Loucy (cell line): ENCODE measurements around the gene SAMD8.

ENCODE experiments used
- H2AFZ ChIP-seq: fragments of 200-600 bp; sonication (generic); 2 replicates; pipeline ENCODE4 v1.6.0; 2016; ENCODE audit warnings: antibody characterized with exemption, mild to moderate bottlenecking, low read length, moderate library complexity
- H3F3A ChIP-seq: fragments of 200-600 bp; 2 replicates; pipeline ENCODE4 v1.6.0; 2016; ENCODE audit warnings: antibody characterized with exemption, low read depth, mild to moderate bottlenecking
- H3K27me3 ChIP-seq: fragments of 200-600 bp; sonication (generic); 2 replicates; pipeline ENCODE4 v1.6.1; 2014; ENCODE audit warnings: low read length, mild to moderate bottlenecking; ENCODE audit not compliant: insufficient read depth, poor library complexity, severe bottlenecking
- H3K36me3 ChIP-seq: fragments of 200-600 bp; sonication (generic); 2 replicates; pipeline ENCODE4 v1.6.1; 2016; ENCODE audit warnings: low read length; ENCODE audit not compliant: insufficient read depth
- H3K4me1 ChIP-seq: fragments of 200-600 bp; sonication (generic); 2 replicates; pipeline ENCODE4 v1.5.1; 2014; ENCODE audit warnings: low read length, mild to moderate bottlenecking; ENCODE audit not compliant: insufficient read depth, poor library complexity, severe bottlenecking
- H3K4me2 ChIP-seq: fragments of 200-600 bp; sonication (generic); 2 replicates; pipeline ENCODE4 v1.6.0; 2014; ENCODE audit warnings: antibody characterized with exemption, low read length, low read depth, mild to moderate bottlenecking; ENCODE audit not compliant: poor library complexity, severe bottlenecking
- H3K4me3 ChIP-seq: fragments of 200-600 bp; sonication (generic); 2 replicates; pipeline ENCODE4 v1.5.1; 2014; ENCODE audit warnings: low read length, mild to moderate bottlenecking, mixed read lengths; ENCODE audit not compliant: poor library complexity, severe bottlenecking
- H3K79me2 ChIP-seq: fragments of 200-600 bp; sonication (generic); 2 replicates; pipeline ENCODE4 v1.6.1; 2014; ENCODE audit warnings: low read length; ENCODE audit not compliant: insufficient read depth
- H3K9ac ChIP-seq: fragments of 200-600 bp; sonication (generic); 2 replicates; pipeline ENCODE4 v1.6.0; 2014; ENCODE audit warnings: mild to moderate bottlenecking, low read depth, low read length, moderate library complexity; ENCODE audit not compliant: poor library complexity, severe bottlenecking
- H3K9me2 ChIP-seq: fragments of 200-600 bp; sonication (generic); replicated peaks from 2 replicates; pipeline ENCODE4 v1.6.1; 2016; ENCODE audit warnings: low read depth, low read length, mixed read lengths
- H3K9me3 ChIP-seq: fragments of 200-600 bp; sonication (generic); 2 replicates; pipeline ENCODE4 v1.6.1; 2014; ENCODE audit warnings: mild to moderate bottlenecking, antibody characterized with exemption, low read length, low read depth; ENCODE audit not compliant: insufficient read depth
- H4K20me1 ChIP-seq: fragments of 200-600 bp; sonication (generic); 2 replicates; pipeline ENCODE4 v1.6.0; 2014; ENCODE audit warnings: antibody characterized with exemption, low read length, mild to moderate bottlenecking; ENCODE audit not compliant: insufficient read depth, poor library complexity, severe bottlenecking
- CTCF ChIP-seq: fragments of 200-600 bp; sonication (generic); conservative IDR thresholded peaks from 2 replicates; pipeline ENCODE4 v1.5.1; 2014; ENCODE audit warnings: mild to moderate bottlenecking, antibody characterized with exemption, low read length
- EZH2phosphoT487 ChIP-seq: fragments of 200-600 bp; IDR thresholded peaks from 2 replicates; pipeline ENCODE4 v1.6.1; 2018; ENCODE audit warnings: antibody characterized with exemption, mild to moderate bottlenecking, moderate library complexity, borderline replicate concordance

The SAMD8 gene

GRCh38 chr10:75111365-75111906 lies at the start of gene SAMD8:
Gene SAMD8, plus strand, starts transcription at chr10:75111656. Its CDS starts 38,873 bp downstream, at chr10:75150529.
- peak within 1 kb of the TSS; percentile 94 for H2AFZ ChIP-seq
- H3F3A ChIP-seq, result peaks cover 12% of the 10 kb centered on the region; the same call in 1 of the 2 replicates
- peak within 1 kb of the TSS; percentile 86 for H3K9ac ChIP-seq
- H3K27me3 ChIP-seq, result no peaks in the 10 kb centered on the region
- H3K79me2 ChIP-seq, result peaks cover 44% of the 10 kb centered on the region
- H3K4me3 ChIP-seq, result peak within 1 kb of the TSS; percentile 91
- peak within 1 kb of the TSS; percentile 79 for H3K4me2 ChIP-seq
- H3K4me1 ChIP-seq, result peaks cover 39% of the 10 kb centered on the region
- H3K9me3 ChIP-seq, result no peaks in the 10 kb centered on the region
- H3K36me3 ChIP-seq, result no peaks in the 10 kb centered on the region
- H4K20me1 ChIP-seq, result peaks cover 24% of the 10 kb centered on the region
- TF ChIP-seq EZH2phosphoT487, result no peak
- TF ChIP-seq CTCF, result no peak
- H3K9me2 ChIP-seq, result no peaks in the 10 kb centered on the region

GRCh38 chr10:75061709-75062505 lies 49.5 kb upstream of the SAMD8 start:
- Histone ChIP-seq H3K4me3 (no peak overlapping the region), H3K4me1 (peaks cover 5% of the 10 kb centered on the region), H3K4me2 (no peak overlapping the region), H3K79me2 (no peaks in the 10 kb centered on the region), H3K9ac (no peak overlapping the region), H3K9me3 (no peaks in the 10 kb centered on the region), H3K36me3 (no peaks in the 10 kb centered on the region), H3K9me2 (no peaks in the 10 kb centered on the region), H4K20me1 (no peaks in the 10 kb centered on the region), H2AFZ (peak overlapping the region; percentile 50; the same call in 1 of the 2 replicates), H3K27me3 (no peaks in the 10 kb centered on the region), H3F3A (peaks cover 4% of the 10 kb centered on the region; the same call in 1 of the 2 replicates)
- TF ChIP-seq EZH2phosphoT487, result no peak
- no peak for TF ChIP-seq CTCF

GRCh38 chr10:75062506-75063299 lies 48.8 kb upstream of the SAMD8 start:
- peaks cover 5% of the 10 kb centered on the region for H3K4me1 ChIP-seq
- H3F3A ChIP-seq, result peaks cover 4% of the 10 kb centered on the region; the same call in 1 of the 2 replicates
- H3K36me3 ChIP-seq, result no peaks in the 10 kb centered on the region
- H3K9me3 ChIP-seq, result no peaks in the 10 kb centered on the region
- no peak overlapping the region for H3K4me2 ChIP-seq
- H3K27me3 ChIP-seq, result no peaks in the 10 kb centered on the region
- no peaks in the 10 kb centered on the region for H4K20me1 ChIP-seq
- no peaks in the 10 kb centered on the region for H3K79me2 ChIP-seq
- TF ChIP-seq EZH2phosphoT487 (no peak), CTCF (no peak)
- H2AFZ ChIP-seq, result no peak overlapping the region
- no peak overlapping the region for H3K4me3 ChIP-seq
- H3K9me2 ChIP-seq, result no peaks in the 10 kb centered on the region
- H3K9ac ChIP-seq, result no peak overlapping the region
